ENCODE results near the gene GPR26.

The GPR26 gene, protein sequence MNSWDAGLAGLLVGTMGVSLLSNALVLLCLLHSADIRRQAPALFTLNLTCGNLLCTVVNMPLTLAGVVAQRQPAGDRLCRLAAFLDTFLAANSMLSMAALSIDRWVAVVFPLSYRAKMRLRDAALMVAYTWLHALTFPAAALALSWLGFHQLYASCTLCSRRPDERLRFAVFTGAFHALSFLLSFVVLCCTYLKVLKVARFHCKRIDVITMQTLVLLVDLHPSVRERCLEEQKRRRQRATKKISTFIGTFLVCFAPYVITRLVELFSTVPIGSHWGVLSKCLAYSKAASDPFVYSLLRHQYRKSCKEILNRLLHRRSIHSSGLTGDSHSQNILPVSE

DNA sequence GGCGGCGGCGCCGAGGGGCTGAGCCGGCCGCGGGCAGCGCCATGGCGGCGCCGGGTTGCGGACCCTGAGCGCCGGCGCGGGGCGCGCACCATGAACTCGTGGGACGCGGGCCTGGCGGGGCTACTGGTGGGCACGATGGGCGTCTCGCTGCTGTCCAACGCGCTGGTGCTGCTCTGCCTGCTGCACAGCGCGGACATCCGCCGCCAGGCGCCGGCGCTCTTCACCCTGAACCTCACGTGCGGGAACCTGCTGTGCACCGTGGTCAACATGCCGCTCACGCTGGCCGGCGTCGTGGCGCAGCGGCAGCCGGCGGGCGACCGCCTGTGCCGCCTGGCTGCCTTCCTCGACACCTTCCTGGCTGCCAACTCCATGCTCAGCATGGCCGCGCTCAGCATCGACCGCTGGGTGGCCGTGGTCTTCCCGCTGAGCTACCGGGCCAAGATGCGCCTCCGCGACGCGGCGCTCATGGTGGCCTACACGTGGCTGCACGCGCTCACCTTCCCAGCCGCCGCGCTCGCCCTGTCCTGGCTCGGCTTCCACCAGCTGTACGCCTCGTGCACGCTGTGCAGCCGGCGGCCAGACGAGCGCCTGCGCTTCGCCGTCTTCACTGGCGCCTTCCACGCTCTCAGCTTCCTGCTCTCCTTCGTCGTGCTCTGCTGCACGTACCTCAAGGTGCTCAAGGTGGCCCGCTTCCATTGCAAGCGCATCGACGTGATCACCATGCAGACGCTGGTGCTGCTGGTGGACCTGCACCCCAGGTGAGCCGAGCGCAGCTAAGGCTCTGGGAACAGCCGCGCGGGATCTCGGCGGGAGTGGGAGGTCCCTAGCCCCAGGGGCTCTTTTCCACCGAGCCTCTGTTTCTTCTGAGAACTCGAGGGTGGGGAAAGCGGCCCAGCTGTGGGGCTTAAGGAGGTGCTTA is at the start of gene GPR26:
Gene GPR26 (plus strand): TSS at position 38 of the 919 bp plus-strand sequence. CDS start 53 bp downstream, at position 91.
- no peak for DNase-seq (ENCODE audit: low read depth, low spot score)

DNA sequence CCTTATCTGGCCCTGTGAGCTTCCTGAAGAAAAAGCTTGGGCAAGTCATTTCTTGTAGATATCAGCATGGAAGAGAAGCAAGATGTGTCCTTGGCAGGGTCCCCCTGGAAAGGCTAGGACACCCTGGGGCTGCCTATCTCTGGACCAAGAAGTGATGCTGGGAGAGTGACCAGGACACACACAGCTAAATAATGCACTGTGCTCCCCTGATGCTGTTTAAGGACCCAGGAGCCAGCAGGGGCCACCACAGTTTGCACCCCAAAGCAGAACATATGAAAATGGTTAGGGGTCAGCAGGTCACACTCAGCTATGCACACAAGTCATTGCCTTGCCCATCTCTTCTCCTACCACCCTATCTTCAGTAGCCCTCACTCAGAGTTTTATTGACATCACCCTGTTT is 47.9 kb upstream of the GPR26 start:
- DNase-seq (ENCODE audit: low read depth, low spot score), result no peak

DNA sequence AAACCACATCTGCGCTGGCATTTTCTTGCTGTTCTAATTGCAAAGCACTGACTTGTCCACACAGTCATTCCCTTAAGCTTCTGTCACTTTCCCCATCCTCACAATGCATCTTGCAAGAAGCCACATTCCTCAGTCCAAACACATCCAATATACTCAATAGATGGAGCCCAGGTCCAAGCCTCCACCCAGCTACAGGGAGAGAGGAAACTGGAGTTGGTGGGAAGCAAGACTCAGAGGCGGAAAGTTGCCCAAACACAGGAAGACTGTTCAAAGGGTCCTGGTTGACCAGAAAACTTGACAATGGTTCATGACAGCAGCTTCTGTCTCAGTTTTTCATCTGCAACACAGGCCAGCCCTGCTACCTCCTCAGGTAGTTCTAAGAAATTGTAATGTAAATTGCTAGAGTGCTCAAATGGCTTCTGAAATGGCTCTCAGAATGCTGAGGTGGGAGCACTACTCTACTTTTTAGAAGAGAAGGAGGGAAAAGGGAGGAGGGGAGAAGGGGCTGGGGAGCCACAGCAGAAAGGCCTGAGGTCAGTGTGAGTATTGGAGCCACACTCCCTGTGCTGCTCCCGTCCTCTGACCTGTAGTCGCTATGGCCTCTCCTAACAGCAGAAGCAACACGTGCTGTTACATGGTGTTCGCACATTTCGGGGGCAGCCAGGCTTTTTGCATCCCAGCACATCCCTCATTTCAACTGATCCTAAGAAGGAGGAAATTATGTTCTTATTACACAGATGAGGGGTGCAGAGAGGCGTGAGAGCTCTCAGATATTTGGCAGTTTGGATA is 46.9 kb upstream of the GPR26 start:
- DNase-seq (ENCODE audit: low read depth, low spot score), result no peak

DNA sequence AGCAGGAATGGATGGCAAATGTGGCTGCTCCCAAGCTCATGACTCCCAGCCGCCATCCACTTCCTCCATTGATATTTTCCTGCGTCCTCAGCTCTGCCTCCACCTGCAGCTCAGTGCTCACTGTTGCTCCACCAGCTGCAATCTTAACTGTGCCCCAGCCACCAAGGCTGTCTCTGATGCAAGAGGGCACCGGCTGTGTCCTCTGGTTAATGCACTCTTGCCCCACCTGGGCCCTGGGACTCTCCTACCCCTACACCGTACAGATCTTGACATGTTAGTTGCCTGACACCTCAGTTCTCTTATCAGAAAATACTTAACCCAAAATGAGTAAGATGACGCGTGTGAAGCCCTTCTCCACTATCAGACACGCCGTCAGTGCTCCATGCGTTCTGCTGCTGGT is 45.5 kb upstream of the GPR26 start:
- no peak for DNase-seq (ENCODE audit: low read depth, low spot score)

DNA sequence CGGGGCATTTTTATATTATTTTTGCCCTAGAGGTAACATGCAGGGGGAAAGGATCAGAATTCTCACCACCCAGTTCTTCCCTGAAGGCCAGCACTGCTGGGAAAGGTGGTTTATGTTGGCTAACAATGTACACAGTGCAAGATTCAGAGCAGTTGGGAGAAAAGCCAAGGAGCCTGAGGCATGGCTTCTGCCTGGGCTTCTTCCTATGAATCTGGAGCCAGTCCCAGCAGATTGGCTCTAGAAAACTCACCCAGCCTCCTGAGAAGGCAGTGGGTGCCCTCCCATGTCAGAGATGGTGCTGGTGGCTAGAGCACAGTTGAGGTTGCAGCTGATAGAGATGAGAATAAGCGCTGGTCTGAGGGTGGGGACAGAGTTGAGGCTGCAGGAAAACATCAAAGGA is 44.7 kb upstream of the GPR26 start:
- no peak for DNase-seq (ENCODE audit: low read depth, low spot score)

DNA sequence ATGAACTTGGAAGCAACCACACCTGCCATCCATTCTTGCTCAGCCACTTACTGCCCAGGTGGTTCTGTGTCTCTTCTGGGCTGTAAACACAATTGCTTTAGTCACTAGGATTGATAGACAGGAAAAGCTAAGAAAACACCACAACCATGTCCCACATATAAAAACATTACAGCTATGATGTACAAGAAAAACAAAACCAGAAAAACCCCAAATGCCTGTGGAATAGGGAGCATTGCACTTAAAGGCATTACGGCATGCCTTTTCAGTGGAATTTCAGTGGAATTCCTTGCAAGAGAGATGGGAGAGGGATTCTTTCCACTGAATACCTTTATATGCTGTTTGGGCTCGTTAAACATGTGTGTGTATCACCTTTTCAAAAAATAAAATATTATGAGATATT is 44.2 kb upstream of the GPR26 start:
- no peak for DNase-seq (ENCODE audit: low read depth, low spot score)

DNA sequence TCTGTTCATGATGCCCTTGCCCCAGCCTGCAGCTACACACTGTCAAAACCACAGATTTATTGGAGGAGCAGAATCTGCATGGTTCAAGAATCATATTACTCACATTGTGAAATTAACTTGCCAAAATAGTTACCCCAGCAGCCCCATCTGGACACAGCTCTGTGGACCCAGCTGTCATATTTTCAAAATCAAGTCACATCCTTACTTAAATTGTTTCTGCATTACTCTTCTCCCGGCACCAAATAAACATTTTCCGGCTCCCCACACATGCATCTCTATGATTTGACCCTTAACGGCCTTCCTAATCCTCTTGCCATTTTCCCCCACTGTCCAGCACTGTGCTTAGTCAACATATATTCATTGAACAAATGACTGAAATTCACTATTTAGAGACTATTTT is 43.8 kb upstream of the GPR26 start:
- DNase-seq (ENCODE audit: low read depth, low spot score), result no peak

DNA sequence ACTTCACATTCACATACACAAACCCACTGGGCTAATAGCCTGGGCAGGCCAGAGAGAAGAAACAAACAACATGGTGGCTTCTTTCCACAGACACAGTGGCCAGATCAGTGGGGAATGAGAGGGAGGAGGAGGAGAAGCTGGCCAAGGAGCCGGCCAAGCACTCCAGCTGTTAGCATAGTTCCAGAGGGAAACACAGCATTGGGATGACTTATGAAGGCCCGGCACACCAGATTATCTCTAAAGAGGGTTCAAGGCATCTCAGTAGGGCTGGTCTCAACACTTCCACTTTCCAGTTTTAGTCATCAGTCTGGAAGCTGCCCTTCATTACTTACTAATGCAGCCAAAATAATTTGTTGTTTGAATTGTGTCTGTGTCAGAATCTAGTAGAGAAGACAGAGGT is 42.1 kb upstream of the GPR26 start:
- DNase-seq (ENCODE audit: low read depth, low spot score), result no peak

DNA sequence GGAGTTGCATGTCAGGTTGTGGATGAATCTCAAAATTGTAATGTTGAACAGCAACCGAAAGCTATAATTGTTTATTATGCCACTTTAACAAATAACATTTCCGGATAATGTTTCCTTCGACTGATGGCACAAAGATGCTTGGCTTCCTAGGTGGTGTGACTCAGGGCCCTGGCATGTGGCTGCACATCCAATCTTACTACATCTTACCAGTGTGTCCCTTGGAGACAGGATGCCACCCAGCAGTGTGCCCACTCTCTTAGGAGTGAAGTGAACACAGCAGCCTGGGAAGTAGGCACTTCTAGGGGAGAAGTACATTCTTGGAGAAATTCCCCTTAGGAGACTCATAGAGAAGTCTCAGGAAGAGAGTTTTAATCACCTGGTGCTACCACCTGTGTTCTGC is 33.0 kb upstream of the GPR26 start:
- DNase-seq (ENCODE audit: low read depth, low spot score), result no peak

DNA sequence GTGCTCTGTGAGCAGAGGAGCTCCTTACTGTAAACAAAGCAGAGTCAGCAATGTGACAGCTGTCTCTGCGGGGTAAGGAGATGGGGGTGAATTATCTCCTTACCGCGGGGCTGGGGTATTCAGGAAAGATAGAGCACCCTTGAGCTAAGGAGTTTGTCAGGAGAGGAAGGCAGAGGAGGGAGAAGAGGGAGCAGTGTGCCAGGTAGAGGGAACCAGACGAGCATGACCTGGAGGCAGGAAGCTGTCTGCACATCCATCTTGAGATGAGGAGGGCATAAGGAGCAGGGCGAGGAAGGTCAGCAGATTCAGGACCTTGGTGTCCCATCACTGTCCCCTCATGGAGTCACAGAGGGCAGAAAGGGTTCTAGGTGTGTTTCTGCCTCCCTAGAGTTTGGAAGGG is 32.5 kb upstream of the GPR26 start:
- DNase-seq (ENCODE audit: low read depth, low spot score), result no peak

DNA sequence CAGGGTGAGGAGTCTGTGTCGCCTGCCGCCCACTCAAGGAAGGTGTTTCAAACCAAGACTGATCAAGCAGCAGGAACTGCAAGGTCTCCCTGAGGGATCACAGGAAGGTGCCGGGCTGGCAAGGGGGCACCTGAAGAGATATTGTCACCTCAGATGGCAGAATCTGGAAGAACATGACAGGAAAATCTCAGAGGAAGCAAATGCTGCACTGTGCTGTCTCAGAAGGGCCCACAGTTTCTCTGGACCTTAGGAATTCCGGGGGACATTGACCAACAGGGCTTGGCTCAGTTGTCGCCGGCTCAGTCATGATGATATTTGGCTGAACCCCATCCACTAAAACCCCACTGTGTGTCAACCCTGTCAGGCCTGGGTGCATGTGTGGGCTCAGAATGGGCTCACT is 31.9 kb upstream of the GPR26 start:
- no peak for DNase-seq (ENCODE audit: low read depth, low spot score)

DNA sequence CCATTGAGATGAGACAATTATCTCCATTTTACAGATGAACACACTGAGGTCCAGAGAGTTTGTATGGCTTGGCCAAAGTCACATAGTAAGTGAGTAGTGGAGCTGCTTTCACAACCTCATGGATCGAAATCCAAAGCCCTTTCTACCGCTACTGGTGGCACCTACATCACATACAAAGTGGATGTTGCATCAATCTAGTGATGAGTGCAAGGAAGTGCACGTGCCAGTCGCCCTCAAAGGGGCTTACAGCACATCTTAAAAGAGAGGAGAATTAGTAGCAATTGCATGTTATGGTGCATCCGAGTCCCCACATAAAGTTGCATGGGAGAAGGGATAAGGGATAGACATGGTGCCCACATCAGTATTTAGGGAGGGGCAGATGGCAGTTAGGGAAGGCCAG is 31.0 kb upstream of the GPR26 start:
- DNase-seq (ENCODE audit: low read depth, low spot score), result no peak

DNA sequence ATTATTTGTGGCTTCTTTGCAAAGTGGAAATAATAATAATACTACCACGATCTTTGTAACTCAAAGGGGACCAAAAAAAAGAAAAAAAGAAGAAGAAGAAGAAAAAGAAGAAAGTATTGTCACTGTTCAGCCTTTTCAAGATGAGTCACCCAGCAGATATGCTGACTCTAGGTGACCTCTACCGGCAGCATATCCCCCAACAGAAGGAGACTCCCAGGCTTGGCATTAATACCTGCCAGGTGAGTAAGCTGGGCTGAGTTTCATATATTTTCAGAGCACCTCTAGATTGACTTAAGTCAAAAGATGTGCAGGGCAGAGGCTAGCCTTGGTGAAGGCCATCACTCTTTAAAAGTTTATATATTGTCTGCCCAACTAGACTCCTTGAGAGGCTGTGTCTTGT is 30.4 kb upstream of the GPR26 start:
- no peak for DNase-seq (ENCODE audit: low read depth, low spot score)

DNA sequence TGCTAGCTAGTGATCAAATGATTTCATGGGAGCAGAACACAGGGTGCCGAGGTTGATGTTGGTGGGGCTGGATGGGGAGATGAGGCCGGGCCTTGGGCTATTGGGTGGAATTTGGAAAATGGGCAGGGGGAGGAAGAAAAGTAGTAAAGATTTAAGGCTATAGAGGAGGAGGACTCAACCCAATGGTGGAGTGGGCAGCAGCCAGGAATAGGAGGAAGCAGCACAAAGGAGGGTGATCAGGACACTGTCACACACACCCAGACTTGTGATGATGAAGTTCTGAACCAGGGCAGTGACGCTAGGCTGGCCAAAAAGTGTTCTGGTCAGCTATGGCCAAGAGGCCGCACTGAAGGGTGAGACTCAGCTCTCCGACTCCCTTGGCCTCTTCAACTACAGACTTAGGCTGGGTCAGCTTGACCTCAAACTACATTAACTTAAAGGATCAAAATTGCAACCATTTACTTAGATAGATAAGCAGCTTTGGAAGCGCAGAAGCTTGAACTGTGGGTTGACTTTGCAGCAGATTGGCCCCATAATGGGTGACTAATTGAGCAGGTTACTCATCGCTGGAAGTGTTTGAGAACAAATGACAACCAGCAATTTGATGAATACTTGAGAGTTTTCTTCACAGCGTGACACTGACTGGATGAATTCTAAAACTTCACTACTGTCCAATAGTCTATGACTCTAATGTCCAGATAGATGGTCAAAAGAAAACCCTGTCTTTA is 29.4 kb upstream of the GPR26 start:
- DNase-seq (ENCODE audit: low read depth, low spot score), result no peak

DNA sequence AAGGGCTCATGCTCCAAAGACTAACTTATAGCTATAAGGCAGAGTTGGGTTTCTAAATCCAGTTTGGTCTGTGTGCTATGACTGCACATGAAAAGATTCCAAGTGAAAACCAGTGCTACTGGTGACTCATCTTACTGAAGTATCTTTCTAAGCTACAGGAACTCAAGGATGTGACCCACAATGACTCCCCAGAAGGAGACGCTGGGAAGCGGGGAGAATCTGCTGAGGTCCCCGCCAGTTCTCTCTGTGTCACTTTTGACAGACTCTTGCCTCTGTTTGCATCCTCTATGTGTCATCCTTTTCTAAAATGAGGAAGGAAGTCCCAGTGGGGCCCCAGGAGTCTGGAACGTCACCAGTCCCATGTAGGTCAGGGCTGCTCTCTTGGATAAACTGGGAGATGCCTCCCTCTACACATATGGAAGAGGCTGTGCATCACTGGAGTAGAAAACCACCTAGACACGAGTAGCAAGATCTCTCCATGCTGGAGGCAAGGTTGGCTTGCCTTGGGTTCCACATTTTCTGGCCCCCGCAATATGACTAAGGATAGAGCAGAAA is 28.8 kb upstream of the GPR26 start:
- no peak for DNase-seq (ENCODE audit: low read depth, low spot score)

DNA sequence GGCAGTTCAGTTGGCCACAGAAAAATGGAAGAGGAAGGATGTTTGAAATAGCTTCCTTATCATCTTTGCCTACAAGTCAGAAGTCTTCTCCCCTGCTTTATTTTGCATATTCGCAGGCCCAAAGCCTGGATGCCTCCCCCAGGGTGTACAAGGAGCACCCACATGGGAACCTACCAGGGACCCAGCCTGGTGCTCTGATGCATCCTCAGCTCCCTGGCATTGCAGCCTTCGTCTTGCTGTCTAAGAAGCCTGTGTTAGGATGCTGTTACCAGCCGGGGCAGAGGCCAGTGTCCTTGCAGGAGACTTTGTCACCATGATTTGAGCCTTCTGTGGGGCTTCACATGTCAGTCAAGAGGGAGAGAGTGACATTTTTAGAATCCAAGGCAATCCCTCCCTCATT is 27.0 kb upstream of the GPR26 start:
- no peak for DNase-seq (ENCODE audit: low read depth, low spot score)

DNA sequence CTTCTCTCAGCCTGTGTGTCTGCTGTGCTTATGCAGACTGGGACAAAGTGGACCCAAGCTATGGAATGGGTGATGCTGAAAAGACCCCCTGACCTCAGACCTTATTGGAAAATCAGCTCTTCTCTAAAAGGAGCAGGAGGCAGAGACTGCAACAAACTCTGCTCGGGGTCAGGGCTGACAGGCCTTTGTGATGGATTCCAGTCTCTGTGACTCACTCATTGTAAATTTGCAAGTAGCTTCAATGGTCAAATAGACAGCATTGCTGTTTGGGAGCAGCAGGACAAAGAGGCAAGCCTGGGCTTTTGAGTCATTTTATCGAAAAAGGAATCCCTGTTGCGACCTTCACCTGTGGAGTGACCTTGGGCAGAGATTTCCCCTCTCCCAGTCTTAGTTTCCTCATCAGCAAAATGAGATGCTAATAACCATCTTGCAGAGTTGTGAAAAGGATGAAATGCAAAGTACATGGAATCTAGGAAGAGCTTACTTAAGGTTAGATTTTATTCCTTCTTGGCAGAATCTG is 26.1 kb upstream of the GPR26 start:
- DNase-seq (ENCODE audit: low read depth, low spot score), result no peak

DNA sequence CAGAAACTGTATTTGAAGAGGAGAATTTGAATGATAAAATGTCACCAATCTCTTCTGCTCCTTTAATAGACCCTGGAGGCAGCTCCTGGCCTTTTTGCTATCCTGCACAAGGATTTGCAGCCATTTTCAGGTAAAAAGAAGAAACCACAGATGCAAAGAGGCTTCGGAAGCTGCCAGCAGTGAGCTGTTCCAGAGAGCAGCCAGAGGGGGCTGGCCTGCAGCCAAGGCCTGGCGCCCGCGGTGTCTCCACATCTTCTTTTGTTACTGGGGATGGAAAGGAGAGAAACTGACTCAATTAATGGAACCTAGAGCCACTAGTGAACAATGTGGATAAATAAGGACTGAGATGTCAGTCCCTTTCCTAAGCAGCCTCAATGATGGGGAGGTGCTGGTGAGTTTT is 23.9 kb upstream of the GPR26 start:
- DNase-seq (ENCODE audit: low read depth, low spot score), result no peak

DNA sequence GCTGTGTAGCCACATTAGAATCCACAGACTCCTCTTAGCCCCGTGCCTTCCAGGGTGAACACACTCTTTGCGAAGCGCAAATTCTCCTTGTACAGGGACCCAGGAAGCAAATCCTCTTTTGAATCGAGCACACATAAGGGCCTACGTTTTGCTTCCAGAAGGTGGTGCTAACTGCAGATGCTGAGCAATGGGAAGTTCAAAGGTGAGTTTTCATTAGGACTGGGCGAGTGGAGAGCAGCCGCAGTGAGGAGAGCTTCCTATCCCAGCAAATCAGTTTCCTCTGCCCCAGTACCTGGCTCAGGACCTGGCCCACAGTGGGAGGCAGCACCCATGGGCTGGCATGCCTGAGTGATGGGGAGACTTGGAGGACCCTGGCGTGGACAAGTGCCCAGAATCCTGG is 23.5 kb upstream of the GPR26 start:
- no peak for DNase-seq (ENCODE audit: low read depth, low spot score)

DNA sequence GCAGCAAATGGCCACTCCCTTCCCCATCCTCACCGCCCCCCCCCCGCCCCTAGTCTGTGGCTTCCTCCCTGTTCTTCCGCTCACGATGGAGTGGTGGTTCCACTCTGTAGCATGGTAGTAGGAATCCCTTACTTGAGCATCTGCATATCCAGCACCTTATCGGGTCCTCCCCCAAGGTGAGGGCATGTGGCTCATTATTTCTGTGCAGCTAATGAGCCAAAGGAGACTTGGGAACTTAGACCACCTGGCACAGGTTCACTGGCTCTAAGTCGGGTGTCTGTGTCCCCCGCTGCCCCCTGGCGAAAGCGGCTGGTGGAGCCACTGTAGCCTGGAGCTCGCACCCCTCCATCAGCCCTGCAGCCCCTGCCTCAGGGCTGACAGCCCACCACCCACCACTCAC is 22.8 kb upstream of the GPR26 start:
- DNase-seq (ENCODE audit: low read depth, low spot score), result no peak

DNA sequence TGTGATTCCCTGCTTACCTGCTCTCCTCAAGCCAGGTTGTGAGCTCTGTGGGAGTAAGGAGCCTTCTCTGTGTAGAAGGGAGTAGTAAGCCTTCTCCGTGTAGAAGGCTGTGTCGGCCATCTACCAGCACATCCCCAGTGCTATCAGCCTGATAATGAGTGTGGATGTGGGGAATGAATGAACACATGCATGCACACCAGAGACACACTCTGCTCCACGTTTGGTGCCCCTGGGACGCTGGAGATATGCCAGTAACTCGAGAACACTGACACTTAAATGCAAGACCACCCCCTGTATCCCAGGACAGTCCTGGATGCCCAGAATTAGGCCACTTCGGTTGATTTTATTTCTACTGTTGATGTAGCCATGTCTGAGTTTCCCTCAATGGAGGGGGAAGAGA is 21.1 kb upstream of the GPR26 start:
- no peak for DNase-seq (ENCODE audit: low read depth, low spot score)
